Hepatic stellate cell (primary cell): ENCODE results near the gene TGM6.

ENCODE experiments used
- DNase-seq: peaks from one replicate; pipeline ENCODE4 v3.0.0; 2011; ENCODE audit warnings: low spot score

Gene TGM6

DNA sequence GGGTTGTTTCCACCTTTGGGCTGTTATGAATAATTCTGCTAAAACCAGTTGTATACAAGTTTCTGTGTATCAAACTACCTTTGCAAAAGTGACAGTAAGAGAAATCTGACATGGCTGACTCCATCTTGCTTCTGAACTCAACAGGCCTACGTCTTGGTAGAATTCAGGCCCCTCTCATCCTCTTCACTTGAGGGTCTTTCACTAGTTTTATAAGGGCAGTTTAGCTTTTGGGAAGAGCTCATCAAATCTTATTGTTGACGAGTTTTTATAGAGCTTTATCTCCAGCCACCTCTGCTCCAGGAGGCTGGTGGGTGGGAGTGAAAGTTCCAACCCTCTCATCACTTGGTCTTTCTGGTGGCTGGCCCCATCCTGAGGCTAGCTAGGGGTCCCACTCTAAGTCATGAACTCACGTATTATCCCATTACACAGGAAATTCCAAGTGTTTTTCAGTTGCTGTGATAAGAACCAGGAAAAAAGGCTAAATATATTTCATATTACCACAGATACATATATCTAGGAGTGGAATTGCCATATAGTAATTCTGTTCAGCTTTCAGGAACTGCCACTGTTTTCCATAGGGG lies 78.3 kb downstream of the TGM6 start:
- DNase-seq = no peak

DNA sequence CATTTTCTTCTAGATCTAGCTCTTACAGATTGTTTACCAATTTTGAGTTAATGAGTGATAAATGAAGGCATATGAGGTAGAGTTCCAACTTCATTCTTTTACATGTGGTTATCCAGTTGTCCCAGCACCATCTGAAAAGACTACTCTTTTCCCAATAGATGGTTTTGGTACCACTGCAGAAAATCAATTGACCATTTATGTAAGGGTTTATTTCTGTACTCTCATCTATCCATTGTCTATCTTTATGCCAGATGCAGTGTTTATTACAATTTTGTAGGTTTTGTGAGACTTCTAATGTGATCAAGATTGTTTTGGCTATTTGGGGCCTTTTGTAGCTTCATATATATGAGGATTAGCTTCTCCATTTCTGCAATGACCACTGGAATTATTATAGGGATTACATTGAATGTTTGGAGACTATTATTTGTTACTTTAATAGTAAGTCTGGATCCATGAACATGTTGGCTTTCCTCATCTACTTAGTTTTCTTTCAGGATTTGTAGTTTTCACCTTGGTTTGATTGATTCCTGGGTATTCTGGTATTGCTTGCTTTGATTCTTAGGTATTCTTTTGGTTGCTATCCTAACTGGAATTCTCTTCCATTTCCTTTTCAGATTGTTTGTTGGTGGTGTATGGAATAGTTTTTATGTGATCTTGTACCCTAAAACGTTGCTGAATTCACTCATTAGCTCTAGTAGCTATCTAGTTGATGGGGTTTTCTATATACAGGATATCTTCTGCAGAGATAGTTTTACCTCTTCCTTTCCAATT lies 79.5 kb downstream of the TGM6 start:
- no peak for DNase-seq

DNA sequence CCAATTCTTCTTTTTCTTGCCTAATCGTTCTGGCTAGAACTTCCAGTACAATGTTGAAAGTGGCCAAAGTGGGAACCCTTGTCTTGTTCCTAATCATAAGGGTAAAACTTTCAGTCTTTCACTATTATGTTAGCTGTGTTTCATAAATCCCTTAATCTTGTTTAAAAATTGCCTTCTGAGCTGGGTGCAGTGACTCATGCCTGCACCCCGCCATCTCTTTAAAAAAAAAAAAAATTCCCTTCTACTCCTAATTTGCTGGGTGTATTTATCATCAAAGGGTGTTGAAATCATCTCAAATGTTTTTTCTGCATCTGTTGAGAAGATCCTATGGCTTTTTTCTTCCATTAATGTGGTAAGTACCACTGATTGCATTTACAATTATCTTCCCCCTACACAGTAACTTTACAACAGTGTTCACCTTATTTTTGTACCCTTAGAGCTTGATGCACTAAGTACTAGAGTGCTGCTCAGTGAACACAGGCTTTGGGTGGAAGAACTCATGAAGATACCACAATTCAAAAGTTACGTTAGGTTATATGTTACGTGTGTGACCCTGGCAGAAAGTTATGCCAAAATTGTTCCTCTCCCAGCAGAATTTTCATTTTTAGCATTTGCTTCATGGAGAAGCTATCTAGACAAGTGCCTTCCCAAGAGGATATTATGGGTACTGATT lies 80.2 kb downstream of the TGM6 start:
- no peak for DNase-seq

DNA sequence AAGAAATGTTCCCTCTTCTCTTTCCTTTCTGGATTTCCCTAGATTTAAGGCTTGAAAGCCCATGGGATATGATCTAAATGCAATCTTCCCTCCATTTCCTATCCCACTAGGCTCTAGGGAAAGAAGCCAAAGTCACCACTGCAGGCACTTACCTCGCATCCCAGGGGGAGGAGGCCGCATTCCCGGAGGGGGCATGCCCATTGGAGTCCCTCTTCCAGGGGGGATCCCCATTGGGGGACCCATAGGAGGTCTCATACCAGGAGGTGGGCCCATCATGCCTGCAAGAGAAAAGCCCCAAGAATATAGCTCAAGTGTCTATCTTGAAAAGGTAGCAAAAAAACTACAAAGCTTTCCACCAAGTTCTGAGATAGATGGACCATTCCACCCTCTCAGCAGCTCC lies 81.8 kb downstream of the TGM6 start:
- no peak for DNase-seq

DNA sequence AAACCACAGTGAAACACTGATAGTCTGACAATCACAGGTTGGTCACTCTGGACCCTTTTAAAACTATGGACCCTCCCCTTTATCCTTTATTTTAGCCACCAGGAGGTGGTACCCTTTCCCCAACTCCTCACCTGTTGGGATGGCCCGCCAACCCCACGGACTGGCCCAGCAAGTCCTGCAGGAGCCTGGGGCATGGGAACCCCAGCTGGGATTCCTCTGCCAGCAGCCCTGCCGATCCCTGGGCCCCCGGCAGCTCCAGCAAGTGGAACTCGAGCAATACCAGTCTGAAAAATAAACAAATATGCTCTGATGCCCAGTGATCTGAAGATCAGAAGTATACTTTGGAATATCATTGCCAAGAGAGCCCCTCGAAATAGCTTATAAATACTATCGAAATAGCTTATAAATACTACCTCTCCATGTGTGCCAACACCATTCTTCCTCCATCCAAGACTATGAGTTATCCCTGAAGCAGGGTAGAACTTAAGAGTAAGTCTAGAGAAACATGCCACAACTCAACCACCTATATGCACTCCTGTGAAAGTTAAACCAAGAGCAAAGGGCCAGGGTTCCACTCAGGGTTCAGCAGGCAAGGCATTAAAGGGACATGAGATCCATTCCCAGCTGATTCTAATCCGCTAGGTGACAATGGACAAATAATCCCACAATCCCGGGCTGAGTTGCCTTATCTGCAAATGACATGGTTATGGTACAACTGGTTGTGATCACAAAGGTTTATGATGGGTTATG lies 83.1 kb downstream of the TGM6 start:
- DNase-seq = no peak

DNA sequence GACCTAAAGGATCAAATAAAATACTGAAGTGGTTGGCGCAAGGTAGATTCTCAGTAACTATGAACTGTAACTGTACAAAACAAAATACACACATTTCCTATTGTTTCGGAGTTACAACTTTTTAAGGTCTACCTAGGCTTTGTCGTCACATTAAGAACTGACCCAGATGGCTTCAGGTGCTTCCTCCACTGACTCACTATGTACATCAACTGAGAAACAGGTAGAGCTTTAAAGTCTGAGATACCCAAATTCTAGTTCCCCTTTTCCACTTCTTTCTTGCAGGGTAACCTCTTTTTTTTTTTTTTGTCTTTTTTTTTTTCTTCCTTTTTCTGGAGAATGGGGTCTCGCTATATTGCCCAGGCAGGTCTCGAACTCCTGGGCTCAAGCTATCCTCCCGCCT lies 84.4 kb downstream of the TGM6 start:
- DNase-seq = no peak

DNA sequence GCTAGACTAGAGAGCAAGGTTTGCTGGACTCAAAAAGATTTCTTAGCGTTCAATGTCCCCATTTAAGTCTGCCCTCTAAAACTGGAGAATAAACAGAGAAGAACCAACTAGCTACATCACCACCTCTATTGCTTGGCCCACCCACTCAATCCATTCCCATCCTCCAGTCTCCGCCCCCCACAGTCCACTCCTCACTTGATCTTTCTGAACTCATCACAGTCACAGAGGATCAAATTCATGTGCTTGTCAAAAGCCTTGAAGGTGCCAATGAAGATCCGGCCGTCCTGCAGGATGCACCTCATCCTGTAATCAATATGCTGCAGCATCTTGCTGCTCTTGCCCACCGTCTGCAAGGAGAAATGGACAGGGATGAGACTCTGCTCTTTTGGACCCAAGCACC lies 86.7 kb downstream of the TGM6 start:
- DNase-seq = no peak

DNA sequence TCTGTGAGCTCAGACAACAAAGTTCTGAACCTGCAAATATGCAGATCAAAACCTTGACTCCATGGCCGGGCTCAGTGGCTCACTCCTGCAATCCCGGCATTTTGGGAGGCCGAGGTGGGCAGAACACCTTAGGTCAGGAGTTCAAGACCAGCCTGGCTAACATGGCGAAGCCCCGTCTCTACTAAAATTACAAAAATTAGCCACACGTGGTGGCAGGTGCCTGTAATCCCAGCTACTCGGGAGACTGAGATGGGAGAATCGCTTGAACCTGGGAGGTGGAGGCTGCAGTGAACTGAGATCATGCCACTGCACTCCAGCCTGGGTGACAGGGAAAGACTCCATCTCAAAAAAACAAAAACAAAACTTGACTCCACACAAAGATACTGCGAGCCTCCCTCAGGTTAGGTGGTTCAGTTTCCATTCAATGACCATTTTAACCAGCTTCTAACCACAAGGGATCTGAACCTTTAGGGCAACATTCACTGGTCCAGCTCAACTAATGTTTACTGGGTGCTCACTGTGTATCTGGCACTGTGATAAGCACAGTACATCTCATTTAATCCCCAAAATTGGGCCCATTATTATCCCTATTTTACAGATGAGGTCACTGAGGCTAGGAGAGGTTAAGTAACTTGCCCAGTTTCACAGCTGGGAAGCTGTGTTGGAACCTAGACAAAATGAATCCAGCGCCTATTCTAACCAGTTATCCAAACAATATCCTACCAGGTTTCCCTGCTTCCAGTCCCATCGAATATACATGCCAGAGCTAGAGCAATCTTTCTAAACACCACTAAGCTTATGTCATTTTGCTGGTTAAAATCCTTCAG lies 88.1 kb downstream of the TGM6 start:
- DNase-seq = peak; percentile 29

DNA sequence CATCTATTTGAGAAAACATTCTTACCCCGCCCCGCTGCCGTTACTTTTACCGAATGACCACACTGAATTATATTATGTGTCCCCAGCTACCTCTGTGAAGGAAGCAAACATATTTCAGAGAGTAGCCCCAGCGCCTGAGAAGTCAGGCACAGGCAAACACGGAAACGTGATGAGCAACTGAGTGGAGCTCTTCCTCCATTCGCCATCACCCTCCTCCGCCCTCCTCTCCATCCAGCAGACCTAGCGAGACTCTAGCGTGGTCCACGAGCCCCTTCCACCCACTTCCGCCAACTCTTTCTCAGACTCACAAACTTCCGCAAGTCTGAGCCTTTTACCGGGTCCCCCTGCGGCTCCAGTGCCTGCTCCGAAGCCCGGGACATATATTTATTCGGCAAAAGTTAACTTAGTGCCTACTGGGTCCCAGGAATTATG lies 89.3 kb downstream of the TGM6 start:
- peak; percentile 70 for DNase-seq

DNA sequence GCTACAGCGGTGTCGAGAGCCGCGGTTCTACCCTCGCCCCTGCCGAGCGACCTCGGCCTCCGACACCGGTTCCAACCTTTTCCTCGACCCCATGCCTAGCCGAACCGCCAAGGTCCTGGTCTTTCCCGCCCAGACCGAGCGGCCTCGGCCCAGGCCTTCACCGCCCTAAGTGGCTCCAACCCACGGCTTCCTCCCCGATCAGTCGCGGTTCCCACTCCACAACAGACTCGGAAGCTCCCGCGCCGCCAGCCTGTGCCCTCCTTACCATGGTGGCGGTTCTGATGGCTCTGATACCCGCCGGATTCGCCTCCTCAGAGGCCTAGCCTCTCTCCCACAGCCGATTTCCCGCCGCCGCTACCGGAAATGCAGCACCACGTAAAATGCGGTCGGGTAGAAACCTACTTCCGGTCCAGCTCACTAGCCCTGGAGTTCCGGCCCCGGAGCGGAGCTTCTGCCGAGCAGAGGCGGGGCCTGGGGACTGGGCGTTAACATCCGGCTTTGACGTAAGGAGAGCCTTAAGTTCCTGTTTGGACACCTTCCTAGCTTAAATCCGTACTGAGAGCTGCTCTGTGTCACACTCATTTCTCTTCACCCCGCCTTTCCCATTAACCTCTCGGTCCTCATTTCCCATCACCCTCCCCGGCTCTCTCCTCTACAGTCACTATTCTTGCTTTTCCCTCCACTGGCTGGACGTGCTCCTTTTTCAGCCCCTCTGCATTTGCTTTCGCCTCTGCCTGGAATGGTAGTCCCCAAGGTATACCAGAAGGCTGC lies 89.9 kb downstream of the TGM6 start, which contains the start of gene SNRPB:
TSS of gene SNRPB (minus strand) at position 367 of the 771 bp plus-strand sequence. CDS start at position 268, 99 bp downstream.
- DNase-seq = peak; percentile 94

DNA sequence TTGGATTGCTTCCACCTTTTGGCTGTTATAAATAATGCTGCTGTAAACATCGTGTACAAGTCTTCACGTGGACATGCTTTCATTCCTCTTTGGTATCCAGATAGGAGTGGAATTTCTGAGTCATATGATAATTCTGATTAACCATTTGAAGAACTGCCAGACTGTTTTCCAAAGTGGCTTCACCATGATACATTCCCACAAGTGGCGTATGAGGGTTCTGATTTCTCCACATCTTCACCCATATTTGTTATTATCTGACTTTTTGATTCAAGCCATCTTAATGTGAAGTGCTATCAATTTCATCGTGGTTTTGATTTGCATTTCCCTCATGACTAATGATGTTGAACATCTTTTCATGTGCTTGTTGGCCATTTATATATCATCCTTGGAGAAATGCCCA lies 92.8 kb downstream of the TGM6 start:
- peak; percentile 34 for DNase-seq

DNA sequence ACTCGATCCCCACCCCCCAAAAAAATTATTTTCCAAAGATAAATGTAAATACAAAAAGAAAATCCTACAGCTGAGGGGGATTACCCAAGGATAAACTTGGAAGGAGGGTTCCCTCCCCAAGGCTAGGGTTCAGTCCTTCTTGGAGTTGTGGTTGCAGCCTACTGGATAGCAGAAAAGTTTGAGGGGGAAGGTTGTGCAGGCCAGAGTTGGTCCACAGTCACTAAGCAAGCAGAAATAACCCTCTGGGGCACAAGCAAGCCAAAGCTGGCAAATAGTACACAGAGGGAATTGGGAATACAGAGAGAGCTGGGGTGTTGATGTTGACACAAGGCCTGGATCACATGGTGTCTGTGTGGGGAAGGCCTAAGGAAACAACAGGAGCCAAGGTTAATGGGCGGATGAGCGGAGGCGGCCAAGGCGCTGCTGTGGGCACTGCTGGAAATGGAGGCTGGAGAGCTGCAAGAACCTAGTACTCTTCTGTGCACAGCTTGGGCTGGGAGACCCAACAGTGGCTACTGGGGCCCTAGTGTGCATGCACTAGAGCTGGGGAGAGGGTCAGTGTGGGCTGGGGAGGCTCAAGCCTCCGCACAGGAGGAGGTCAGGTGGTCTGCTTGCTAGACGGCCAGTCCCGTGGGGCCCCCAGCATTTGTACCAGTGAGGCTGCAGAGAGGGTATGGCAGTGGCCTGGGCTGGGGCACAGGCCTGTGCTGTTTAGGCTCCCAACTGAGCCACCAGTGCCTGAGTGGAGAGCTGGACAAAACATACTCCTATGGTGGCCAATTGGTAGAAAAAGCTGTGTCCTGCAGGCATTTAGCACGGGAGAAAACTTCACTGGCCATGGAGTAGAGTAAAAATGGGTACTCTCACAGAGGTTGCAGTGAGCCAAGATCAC lies 95.4 kb downstream of the TGM6 start:
- no peak for DNase-seq

DNA sequence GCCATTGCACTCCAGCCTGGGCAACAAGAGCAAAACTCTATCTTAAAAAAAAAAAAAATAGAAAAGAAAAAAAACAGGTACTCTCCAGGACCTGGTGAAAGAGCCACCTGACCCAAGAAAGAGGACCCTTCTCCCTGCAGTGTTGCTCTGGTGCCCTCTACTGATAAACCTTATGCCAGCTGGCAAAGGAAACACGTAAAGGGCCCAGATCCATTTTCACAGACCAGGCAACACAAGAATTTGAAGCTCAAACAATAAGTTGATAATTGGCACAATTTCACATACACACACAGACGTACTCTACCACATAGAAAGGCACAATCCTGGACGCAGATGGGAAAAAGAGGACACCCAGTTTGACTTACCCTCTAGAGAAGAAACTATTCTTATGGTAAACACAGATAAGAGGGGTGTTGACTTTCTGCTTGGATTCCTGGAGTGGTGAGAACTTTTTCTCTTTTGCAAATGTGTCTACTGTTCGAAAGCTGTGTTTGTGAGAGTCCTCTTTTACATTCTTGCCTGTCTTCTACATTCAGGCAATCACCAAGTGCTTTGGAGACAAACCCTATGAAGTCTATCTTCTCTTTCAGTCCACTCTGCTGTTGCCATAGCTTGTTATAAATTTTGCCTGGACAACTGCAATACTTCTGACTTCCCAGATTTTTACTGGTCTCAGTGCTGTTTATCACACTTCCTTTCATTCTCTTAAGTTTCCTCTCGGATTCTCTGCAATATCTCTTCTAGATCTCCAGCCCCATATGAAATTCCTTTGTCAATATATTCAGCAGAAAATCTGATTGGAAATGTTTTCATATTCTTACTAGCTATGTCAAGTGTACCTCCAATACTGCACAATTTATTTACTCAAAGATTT lies 96.3 kb downstream of the TGM6 start:
- no peak for DNase-seq

DNA sequence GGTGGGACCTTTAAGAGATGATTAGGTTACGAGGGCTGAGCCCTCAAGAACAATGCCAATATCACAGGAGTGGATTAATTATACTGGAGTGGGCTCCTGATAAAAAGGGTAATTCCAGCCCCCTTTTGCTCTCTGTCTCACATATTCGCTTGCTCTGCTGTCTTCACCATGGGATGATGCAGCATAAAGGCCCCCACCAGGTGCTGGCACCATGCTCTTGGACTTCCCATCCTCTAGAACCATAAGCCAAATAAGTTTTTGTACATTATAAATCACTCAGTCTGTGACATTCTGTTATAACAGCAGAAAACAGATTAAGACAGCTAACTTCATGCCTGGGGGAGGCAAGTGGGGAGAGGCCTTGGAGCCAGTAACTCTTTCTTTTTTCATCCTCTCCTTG lies 99.7 kb downstream of the TGM6 start:
- DNase-seq = no peak
